Measurements from ENCODE around the gene HAUS3. TPM values are rescaled to one million over a fixed set of nuclear protein-coding genes. Genes with fewer than 3 reads are reported as not detected.
"Not testable (repeated sequence)": the region's sequence is repeated elsewhere in the genome, so short reads cannot be mapped to it uniquely, and the experiment has no call there.

HAUS3 gene
- total and polyA plus RNA-seq, 3 donors from 2014 or later, result 13.8 to 44.0 (median 40.1) TPM

DNA sequence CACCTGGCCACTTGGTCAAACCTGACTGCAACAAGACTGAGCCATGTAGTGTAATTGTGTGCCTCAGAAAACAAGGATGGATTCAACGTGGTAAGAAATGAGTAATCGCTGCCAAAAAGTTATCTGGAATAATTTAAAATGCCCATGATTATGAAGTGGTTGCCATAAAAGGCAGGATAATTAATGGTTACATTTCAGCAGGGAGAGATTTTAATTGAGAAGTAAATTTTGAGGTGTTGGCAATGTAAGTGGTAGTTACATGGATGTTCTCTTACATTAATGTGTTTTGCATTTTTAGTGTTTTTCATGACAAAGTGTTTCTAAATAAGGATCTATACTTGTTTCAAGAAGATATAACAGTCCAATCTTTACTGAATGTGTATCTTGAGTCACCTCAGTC lies 15.7 kb downstream of the HAUS3 start:
- intact Hi-C loops (cut with DNase I; ENCODE audit: low total_unique reads), result no loop called here
- no peak overlapping the region for H3K27ac ChIP-seq
- WGBS, 2 donors, result 62 to 67% methylated on average over 2 of the region's 2 CpGs
- H3K9me3 ChIP-seq, result no peaks in the 10 kb centered on the region
- DNase-seq, result no peak
- no peaks in the 10 kb centered on the region for H3K4me1 ChIP-seq
- no peak for TF ChIP-seq POLR2A (IDR thresholded peaks at IDR 0.05)
- no peak for TF ChIP-seq CTCF (IDR thresholded peaks at IDR 0.05)
- H3K4me3 ChIP-seq, result no peak overlapping the region
- no peaks in the 10 kb centered on the region for H3K27me3 ChIP-seq
- H3K36me3 ChIP-seq (ENCODE audit: low read depth, missing control alignments), result no peaks in the 10 kb centered on the region

GRCh38 chr4:2222838-2223237 lies 19.1 kb downstream of the HAUS3 start:
- Histone ChIP-seq H3K27ac (no peak overlapping the region), H3K9me3 (no peaks in the 10 kb centered on the region), H3K4me3 (no peak overlapping the region), H3K27me3 (no peaks in the 10 kb centered on the region), H3K4me1 (no peaks in the 10 kb centered on the region), H3K36me3 (ENCODE audit: low read depth, missing control alignments) (no peaks in the 10 kb centered on the region)
- intact Hi-C loops (cut with DNase I; ENCODE audit: low total_unique reads), result no loop called here
- TF ChIP-seq POLR2A (IDR thresholded peaks at IDR 0.05) (no peak), CTCF (IDR thresholded peaks at IDR 0.05) (no peak)
- DNase-seq, result peak; percentile 36
- 64 to 85% methylated on average over 2 of the region's 2 CpGs for WGBS, 2 donors

- DNase-seq; H3K4me3 ChIP-seq; H3K9me3 ChIP-seq; H3K27me3 ChIP-seq; H3K4me1 ChIP-seq; H3K27ac ChIP-seq; intact Hi-C loops (cut with DNase I; ENCODE audit: low total_unique reads); H3K36me3 ChIP-seq (ENCODE audit: low read depth, missing control alignments): not testable (repeated sequence)
- WGBS, 2 donors, result 69 to 74% methylated on average over 4 of the region's 4 CpGs
These were observed 20.5 kb downstream of the HAUS3 start for GRCh38 chr4:2221378-2221777.

GRCh38 chr4:2220016-2220630 lies 21.8 kb downstream of the HAUS3 start:
- no peak overlapping the region for H3K27ac ChIP-seq
- H3K4me3 ChIP-seq, result no peak overlapping the region
- no peaks in the 10 kb centered on the region for H3K36me3 ChIP-seq (ENCODE audit: low read depth, missing control alignments)
- intact Hi-C loops (cut with DNase I; ENCODE audit: low total_unique reads), result no loop called here
- TF ChIP-seq CTCF (IDR thresholded peaks at IDR 0.05), result peak; percentile 44 to 80 (median 79)
- no peak for TF ChIP-seq POLR2A (IDR thresholded peaks at IDR 0.05)
- no peaks in the 10 kb centered on the region for H3K9me3 ChIP-seq
- no peaks in the 10 kb centered on the region for H3K4me1 ChIP-seq
- peak; percentile 84 for DNase-seq
- WGBS, 2 donors, result 31 to 48% methylated on average over 10 of the region's 10 CpGs
- no peaks in the 10 kb centered on the region for H3K27me3 ChIP-seq

DNA sequence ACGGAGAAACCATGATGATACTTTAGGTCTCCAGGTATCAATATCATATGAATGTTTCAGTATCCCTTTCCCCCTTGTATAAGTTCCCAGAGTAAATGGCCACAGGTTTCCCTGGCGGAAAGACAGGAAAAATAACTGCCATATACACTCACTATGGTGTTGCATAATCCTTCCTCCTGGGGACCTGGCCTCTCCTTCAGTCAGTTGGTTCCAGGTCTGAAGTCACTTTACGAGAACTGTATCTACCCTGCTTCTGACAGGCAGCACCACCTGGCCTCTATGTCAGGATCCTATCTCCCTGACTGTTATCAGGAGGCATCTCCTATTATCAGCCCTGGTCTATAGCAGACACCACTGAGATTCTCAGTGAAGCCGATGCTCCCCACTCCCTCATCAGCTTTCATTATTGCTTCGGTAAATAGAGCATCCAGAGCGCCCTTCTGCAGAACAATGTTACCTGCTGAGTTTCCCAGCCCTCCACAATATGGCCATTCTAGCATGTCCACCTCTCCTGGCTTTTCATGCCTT lies 22.6 kb downstream of the HAUS3 start:
- Histone ChIP-seq H3K36me3 (ENCODE audit: low read depth, missing control alignments) (no peaks in the 10 kb centered on the region), H3K27ac (no peak overlapping the region), H3K4me3 (no peak overlapping the region), H3K4me1 (no peaks in the 10 kb centered on the region), H3K27me3 (no peaks in the 10 kb centered on the region), H3K9me3 (no peaks in the 10 kb centered on the region)
- WGBS, 2 donors, result 91 to 97% methylated on average over 6 of the region's 6 CpGs
- intact Hi-C loops (cut with DNase I; ENCODE audit: low total_unique reads), result no loop called here
- no peak for TF ChIP-seq POLR2A (IDR thresholded peaks at IDR 0.05)
- no peak for TF ChIP-seq CTCF (IDR thresholded peaks at IDR 0.05)
- DNase-seq, result no peak

Data from testis (tissue), 3 donors.